WTC11 (cell line): ENCODE results near the gene RPL18. TPM values are rescaled to one million over a fixed set of nuclear protein-coding genes. Genes with fewer than 3 reads are reported as not detected.

Source experiments
- CREM ChIP-seq: sonication (generic); formaldehyde crosslinking; IDR thresholded peaks from 2 replicates; pipeline ENCODE4 v1.8.1; 2022; ENCODE audit warnings: mild to moderate bottlenecking, missing genetic modification reagents, moderate library complexity
- ELF4 ChIP-seq: sonication (generic); formaldehyde crosslinking; IDR thresholded peaks from 2 replicates; pipeline ENCODE4 v1.8.1; 2022; ENCODE audit warnings: low read depth, mild to moderate bottlenecking, moderate library complexity, missing genetic modification reagents
- EMX1 ChIP-seq: fragments of 250-450 bp; sonication (Bioruptor Pico); IDR thresholded peaks from 2 replicates; pipeline ENCODE4 v1.8.0; 2021; ENCODE audit warnings: mild to moderate bottlenecking
- FOXP1 ChIP-seq: sonication (generic); formaldehyde crosslinking; IDR thresholded peaks from 2 replicates; pipeline ENCODE4 v1.8.0; 2022; ENCODE audit warnings: missing genetic modification reagents, mild to moderate bottlenecking, moderate library complexity, borderline replicate concordance
- IRF2 ChIP-seq: sonication (generic); formaldehyde crosslinking; IDR thresholded peaks from 2 replicates; pipeline ENCODE4 v1.8.0; 2022; ENCODE audit warnings: low read depth, missing genetic modification reagents, borderline replicate concordance
- NFYB ChIP-seq: sonication (generic); formaldehyde crosslinking; conservative IDR thresholded peaks from 2 replicates; pipeline ENCODE4 v1.8.0; 2022; ENCODE audit warnings: low read depth, missing genetic modification reagents
- NR2C2 ChIP-seq: sonication (generic); formaldehyde crosslinking; IDR thresholded peaks from 2 replicates; pipeline ENCODE4 v1.8.0; 2022; ENCODE audit warnings: mild to moderate bottlenecking, missing genetic modification reagents
- OVOL2 ChIP-seq: fragments of 250-450 bp; sonication (Bioruptor Pico); IDR thresholded peaks from 2 replicates; pipeline ENCODE4 v1.9.0; 2021; ENCODE audit warnings: mild to moderate bottlenecking, borderline replicate concordance
- SMAD3 ChIP-seq: sonication (generic); formaldehyde crosslinking; IDR thresholded peaks from 2 replicates; pipeline ENCODE4 v1.8.0; 2022; ENCODE audit warnings: missing genetic modification reagents, mild to moderate bottlenecking, borderline replicate concordance
- SMAD4 ChIP-seq: sonication (generic); formaldehyde crosslinking; IDR thresholded peaks from 2 replicates; pipeline ENCODE4 v1.8.0; 2022; ENCODE audit warnings: mild to moderate bottlenecking, missing genetic modification reagents
- SOX15 ChIP-seq: fragments of 250-450 bp; sonication (Bioruptor Pico); IDR thresholded peaks from 2 replicates; pipeline ENCODE4 v1.9.0; 2021; ENCODE audit warnings: mild to moderate bottlenecking
- ZBTB21 ChIP-seq: sonication (generic); formaldehyde crosslinking; IDR thresholded peaks from 2 replicates; pipeline ENCODE4 v1.8.1; 2023; ENCODE audit warnings: mild to moderate bottlenecking, missing genetic modification reagents, borderline replicate concordance
- ZNF423 ChIP-seq: fragments of 250-450 bp; sonication (Bioruptor Pico); IDR thresholded peaks from 2 replicates; pipeline ENCODE4 v2.1.2; 2022; ENCODE audit warnings: mild to moderate bottlenecking, moderate library complexity
- total RNA-seq: library from RNA; stranded (reverse); gene quantifications from 3 replicates; pipeline ENCODE4 v1.2.3, GENCODE V29; 2021
- TF ChIP-seq, protein P1 (sequence below): fragments of 250-450 bp; sonication (Bioruptor Pico); IDR thresholded peaks from 2 replicates; pipeline ENCODE4 v1.9.0; 2021; ENCODE audit warnings: mild to moderate bottlenecking
- TF ChIP-seq, protein P2 (sequence below): fragments of 250-450 bp; sonication (Bioruptor Pico); conservative IDR thresholded peaks from 2 replicates; pipeline ENCODE4 v1.9.0; 2021; ENCODE audit warnings: mild to moderate bottlenecking
- TF ChIP-seq, protein P3 (sequence below): sonication (generic); formaldehyde crosslinking; conservative IDR thresholded peaks from 2 replicates; pipeline ENCODE4 v1.8.1; 2022; ENCODE audit warnings: mild to moderate bottlenecking, missing genetic modification reagents
- TF ChIP-seq, protein P4 (sequence below): sonication (generic); formaldehyde crosslinking; IDR thresholded peaks from 2 replicates; pipeline ENCODE4 v1.8.0; 2022; ENCODE audit warnings: mild to moderate bottlenecking, missing genetic modification reagents
- TF ChIP-seq, protein P5 (sequence below): fragments of 250-450 bp; sonication (Bioruptor Pico); IDR thresholded peaks from 2 replicates; pipeline ENCODE4 v1.8.0; 2021; ENCODE audit warnings: mild to moderate bottlenecking
- TF ChIP-seq, protein P6 (sequence below): sonication (generic); formaldehyde crosslinking; IDR thresholded peaks from 2 replicates; pipeline ENCODE4 v1.8.0; 2022; ENCODE audit warnings: missing genetic modification reagents
- TF ChIP-seq, protein P7 (sequence below): sonication (generic); formaldehyde crosslinking; IDR thresholded peaks from 2 replicates; pipeline ENCODE4 v1.8.0; 2023; ENCODE audit warnings: mild to moderate bottlenecking, missing genetic modification reagents
- TF ChIP-seq, protein P8 (sequence below): sonication (generic); formaldehyde crosslinking; IDR thresholded peaks from 2 replicates; pipeline ENCODE4 v1.8.1; 2023; ENCODE audit warnings: mild to moderate bottlenecking, missing genetic modification reagents

Gene RPL18
- total RNA-seq, 1 experiment from 2014 or later = 1,712 TPM

DNA sequence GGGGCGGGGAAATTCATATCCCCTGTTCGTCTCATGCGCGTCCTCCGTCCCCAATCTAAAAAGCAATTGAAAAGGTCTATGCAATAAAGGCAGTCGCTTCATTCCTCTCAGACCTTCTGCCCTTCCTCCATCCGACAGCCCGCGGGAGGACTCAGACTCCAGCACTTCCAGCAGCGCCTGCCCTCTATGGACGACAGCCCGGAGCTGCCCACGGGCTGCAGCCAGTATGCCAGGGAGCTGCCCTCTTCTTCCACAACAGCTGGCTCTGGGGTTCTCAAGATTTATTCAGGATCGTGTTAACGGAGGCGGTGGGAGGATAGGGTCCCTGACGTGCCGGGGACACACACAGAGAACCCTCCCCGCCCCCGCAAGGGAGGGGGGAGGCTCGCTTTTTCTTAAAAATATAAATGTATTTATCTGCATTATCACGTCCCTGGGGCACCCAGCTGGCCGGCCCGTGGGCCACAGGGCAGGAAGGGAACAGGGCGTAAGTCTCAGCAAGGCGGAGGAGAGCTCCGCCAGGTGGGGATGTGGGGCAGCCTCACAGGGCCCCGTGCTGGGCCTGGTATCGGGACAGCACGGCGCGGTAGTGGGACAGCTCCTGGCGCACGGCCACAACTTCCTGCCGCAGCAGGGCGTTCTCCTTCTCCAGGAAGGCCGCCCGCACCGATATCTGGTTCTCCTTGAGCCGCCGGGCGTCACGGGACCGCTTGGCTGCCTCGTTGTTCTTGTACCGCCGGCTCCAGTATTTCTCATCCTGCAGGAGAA, 11.5 kb upstream of the RPL18 start (continued):
- TF ChIP-seq, protein P1, sequence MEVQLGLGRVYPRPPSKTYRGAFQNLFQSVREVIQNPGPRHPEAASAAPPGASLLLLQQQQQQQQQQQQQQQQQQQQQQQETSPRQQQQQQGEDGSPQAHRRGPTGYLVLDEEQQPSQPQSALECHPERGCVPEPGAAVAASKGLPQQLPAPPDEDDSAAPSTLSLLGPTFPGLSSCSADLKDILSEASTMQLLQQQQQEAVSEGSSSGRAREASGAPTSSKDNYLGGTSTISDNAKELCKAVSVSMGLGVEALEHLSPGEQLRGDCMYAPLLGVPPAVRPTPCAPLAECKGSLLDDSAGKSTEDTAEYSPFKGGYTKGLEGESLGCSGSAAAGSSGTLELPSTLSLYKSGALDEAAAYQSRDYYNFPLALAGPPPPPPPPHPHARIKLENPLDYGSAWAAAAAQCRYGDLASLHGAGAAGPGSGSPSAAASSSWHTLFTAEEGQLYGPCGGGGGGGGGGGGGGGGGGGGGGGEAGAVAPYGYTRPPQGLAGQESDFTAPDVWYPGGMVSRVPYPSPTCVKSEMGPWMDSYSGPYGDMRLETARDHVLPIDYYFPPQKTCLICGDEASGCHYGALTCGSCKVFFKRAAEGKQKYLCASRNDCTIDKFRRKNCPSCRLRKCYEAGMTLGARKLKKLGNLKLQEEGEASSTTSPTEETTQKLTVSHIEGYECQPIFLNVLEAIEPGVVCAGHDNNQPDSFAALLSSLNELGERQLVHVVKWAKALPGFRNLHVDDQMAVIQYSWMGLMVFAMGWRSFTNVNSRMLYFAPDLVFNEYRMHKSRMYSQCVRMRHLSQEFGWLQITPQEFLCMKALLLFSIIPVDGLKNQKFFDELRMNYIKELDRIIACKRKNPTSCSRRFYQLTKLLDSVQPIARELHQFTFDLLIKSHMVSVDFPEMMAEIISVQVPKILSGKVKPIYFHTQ (CRISPR knock-in tag) = peak; percentile 76; the same call in 1 of the 2 replicates
- TF ChIP-seq CREM (CRISPR knock-in tag) = no peak
- TF ChIP-seq FOXP1 (CRISPR knock-in tag) = no peak
- no peak for TF ChIP-seq NR2C2
- TF ChIP-seq, protein P2, sequence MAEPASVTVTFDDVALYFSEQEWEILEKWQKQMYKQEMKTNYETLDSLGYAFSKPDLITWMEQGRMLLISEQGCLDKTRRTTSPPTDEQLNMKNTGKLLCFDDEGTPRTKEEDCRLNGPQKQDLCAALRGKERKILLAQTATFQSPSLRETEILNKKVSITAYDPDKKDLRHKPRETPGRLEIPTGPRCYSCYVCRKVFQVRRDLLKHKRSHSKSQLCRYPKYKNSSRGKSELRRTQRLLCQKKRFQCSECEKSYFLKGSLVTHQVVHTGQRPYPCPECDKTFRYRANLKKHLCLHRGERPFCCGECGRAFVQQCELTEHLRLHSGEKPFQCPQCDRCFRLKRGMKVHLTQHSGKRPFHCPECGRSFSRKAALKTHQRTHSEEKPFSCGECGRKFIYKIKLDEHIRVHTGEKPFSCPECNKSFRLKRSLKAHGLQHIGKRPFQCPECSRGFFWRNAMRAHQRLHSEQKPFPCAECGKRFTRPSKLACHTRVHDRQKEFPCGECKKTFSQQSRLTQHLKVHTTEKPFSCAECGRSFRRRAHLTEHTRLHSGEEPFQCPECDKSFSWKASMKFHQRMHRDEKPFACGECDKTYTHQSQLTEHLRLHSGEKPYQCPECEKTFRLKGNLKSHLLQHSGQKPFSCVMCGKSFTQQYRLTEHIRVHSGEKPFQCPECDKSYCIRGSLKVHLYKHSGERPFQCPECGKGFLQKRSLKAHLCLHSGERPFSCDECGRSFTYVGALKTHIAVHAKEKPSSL (CRISPR knock-in tag) = 0 out of 2 replicates have a peak, but pooled peaks have one; percentile 31
- no peak for TF ChIP-seq ZBTB21
- TF ChIP-seq, protein P3, sequence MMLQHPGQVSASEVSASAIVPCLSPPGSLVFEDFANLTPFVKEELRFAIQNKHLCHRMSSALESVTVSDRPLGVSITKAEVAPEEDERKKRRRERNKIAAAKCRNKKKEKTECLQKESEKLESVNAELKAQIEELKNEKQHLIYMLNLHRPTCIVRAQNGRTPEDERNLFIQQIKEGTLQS (CRISPR knock-in tag) = no peak
- TF ChIP-seq, protein P4, sequence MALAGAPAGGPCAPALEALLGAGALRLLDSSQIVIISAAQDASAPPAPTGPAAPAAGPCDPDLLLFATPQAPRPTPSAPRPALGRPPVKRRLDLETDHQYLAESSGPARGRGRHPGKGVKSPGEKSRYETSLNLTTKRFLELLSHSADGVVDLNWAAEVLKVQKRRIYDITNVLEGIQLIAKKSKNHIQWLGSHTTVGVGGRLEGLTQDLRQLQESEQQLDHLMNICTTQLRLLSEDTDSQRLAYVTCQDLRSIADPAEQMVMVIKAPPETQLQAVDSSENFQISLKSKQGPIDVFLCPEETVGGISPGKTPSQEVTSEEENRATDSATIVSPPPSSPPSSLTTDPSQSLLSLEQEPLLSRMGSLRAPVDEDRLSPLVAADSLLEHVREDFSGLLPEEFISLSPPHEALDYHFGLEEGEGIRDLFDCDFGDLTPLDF (CRISPR knock-in tag) = no peak
- TF ChIP-seq, protein P5, sequence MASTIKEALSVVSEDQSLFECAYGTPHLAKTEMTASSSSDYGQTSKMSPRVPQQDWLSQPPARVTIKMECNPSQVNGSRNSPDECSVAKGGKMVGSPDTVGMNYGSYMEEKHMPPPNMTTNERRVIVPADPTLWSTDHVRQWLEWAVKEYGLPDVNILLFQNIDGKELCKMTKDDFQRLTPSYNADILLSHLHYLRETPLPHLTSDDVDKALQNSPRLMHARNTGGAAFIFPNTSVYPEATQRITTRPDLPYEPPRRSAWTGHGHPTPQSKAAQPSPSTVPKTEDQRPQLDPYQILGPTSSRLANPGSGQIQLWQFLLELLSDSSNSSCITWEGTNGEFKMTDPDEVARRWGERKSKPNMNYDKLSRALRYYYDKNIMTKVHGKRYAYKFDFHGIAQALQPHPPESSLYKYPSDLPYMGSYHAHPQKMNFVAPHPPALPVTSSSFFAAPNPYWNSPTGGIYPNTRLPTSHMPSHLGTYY = peak; percentile 74
- no peak for TF ChIP-seq OVOL2
- 0 out of 2 replicates have a peak, but pooled peaks have one; percentile 3 for TF ChIP-seq NFYB
- TF ChIP-seq SMAD3 (CRISPR knock-in tag) = no peak
- TF ChIP-seq IRF2 (CRISPR knock-in tag) = no peak
- no peak for TF ChIP-seq ELF4 (CRISPR knock-in tag)
- TF ChIP-seq, protein P6, sequence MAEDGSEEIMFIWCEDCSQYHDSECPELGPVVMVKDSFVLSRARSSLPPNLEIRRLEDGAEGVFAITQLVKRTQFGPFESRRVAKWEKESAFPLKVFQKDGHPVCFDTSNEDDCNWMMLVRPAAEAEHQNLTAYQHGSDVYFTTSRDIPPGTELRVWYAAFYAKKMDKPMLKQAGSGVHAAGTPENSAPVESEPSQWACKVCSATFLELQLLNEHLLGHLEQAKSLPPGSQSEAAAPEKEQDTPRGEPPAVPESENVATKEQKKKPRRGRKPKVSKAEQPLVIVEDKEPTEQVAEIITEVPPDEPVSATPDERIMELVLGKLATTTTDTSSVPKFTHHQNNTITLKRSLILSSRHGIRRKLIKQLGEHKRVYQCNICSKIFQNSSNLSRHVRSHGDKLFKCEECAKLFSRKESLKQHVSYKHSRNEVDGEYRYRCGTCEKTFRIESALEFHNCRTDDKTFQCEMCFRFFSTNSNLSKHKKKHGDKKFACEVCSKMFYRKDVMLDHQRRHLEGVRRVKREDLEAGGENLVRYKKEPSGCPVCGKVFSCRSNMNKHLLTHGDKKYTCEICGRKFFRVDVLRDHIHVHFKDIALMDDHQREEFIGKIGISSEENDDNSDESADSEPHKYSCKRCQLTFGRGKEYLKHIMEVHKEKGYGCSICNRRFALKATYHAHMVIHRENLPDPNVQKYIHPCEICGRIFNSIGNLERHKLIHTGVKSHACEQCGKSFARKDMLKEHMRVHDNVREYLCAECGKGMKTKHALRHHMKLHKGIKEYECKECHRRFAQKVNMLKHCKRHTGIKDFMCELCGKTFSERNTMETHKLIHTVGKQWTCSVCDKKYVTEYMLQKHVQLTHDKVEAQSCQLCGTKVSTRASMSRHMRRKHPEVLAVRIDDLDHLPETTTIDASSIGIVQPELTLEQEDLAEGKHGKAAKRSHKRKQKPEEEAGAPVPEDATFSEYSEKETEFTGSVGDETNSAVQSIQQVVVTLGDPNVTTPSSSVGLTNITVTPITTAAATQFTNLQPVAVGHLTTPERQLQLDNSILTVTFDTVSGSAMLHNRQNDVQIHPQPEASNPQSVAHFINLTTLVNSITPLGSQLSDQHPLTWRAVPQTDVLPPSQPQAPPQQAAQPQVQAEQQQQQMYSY (CRISPR knock-in tag) = no peak
- TF ChIP-seq, protein P7, sequence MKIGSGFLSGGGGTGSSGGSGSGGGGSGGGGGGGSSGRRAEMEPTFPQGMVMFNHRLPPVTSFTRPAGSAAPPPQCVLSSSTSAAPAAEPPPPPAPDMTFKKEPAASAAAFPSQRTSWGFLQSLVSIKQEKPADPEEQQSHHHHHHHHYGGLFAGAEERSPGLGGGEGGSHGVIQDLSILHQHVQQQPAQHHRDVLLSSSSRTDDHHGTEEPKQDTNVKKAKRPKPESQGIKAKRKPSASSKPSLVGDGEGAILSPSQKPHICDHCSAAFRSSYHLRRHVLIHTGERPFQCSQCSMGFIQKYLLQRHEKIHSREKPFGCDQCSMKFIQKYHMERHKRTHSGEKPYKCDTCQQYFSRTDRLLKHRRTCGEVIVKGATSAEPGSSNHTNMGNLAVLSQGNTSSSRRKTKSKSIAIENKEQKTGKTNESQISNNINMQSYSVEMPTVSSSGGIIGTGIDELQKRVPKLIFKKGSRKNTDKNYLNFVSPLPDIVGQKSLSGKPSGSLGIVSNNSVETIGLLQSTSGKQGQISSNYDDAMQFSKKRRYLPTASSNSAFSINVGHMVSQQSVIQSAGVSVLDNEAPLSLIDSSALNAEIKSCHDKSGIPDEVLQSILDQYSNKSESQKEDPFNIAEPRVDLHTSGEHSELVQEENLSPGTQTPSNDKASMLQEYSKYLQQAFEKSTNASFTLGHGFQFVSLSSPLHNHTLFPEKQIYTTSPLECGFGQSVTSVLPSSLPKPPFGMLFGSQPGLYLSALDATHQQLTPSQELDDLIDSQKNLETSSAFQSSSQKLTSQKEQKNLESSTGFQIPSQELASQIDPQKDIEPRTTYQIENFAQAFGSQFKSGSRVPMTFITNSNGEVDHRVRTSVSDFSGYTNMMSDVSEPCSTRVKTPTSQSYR (CRISPR knock-in tag) = no peak; the same call in 1 of the 2 replicates
- TF ChIP-seq ZNF423 (CRISPR knock-in tag) = no peak
- TF ChIP-seq, protein P8, sequence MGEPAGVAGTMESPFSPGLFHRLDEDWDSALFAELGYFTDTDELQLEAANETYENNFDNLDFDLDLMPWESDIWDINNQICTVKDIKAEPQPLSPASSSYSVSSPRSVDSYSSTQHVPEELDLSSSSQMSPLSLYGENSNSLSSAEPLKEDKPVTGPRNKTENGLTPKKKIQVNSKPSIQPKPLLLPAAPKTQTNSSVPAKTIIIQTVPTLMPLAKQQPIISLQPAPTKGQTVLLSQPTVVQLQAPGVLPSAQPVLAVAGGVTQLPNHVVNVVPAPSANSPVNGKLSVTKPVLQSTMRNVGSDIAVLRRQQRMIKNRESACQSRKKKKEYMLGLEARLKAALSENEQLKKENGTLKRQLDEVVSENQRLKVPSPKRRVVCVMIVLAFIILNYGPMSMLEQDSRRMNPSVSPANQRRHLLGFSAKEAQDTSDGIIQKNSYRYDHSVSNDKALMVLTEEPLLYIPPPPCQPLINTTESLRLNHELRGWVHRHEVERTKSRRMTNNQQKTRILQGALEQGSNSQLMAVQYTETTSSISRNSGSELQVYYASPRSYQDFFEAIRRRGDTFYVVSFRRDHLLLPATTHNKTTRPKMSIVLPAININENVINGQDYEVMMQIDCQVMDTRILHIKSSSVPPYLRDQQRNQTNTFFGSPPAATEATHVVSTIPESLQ = no peak
- no peak for TF ChIP-seq SMAD4 (CRISPR knock-in tag)
- TF ChIP-seq EMX1 (CRISPR knock-in tag) = peak; percentile 26; the same call in 1 of the 2 replicates
- TF ChIP-seq SOX15 (CRISPR knock-in tag) = no peak
